IPS-18c (cell line): ENCODE data around the gene ARHGEF19.
A peak's percentile ranks its signal among the peaks of the same experiment; 100 is the strongest.
"Not testable (repeated sequence)": the region's sequence is repeated elsewhere in the genome, so short reads cannot be mapped to it uniquely, and the experiment has no call there.

Experiments used
- H3K4me3 ChIP-seq: 2 replicates; pipeline ENCODE4 v1.7.0; 2013; ENCODE audit warnings: low read depth, mild to moderate bottlenecking, low read length, moderate library complexity; ENCODE audit not compliant: insufficient read depth
- H3K9me3 ChIP-seq: one replicate; pipeline ENCODE4 v1.6.1; 2013; ENCODE audit warnings: mild to moderate bottlenecking, low read length, moderate library complexity; ENCODE audit not compliant: control insufficient read depth, insufficient read depth

ARHGEF19 gene

DNA sequence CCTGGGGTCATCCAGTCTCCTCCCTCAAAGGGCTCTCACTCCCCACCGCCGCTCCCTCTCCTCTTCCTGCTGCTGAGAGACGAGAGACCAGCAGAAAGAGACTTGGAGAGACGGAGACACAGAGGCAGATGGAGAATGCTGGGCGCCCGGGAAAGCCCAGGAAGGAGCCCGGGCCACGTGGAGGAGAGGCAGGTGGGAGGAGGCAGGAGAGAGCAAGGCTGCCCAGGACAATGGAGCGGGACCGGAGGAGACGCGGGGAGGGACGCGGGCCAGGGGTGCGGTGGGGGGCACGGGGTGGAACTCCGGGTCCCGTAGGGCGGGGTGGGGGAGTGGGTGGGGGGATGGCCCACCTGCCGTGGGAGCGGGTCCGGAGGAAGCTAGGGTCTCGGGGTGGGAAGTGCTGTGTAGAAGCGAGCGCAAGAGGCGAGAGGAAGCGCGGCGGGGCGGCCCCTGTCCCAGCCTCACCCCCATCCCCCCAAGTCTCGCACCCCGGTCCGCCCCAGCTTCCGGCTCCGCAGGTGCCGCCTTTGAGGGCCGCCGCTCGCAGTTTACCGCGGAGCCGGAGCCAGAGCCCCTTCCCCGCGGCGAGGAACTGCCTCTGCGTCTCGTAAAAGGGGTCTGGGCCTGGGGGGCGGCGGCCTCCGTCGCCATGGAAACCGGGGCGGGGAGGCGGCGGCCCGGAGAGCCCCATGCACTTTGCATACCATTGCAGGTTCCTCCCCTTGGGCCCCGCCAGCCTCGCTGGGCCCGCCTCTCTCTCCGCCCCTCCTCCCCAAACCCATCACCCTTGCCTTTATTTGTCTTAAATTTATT is 44.9 kb downstream of the ARHGEF19 start:
- Histone ChIP-seq H3K4me3 (peak overlapping the region; percentile 58; the same call in 1 of the 2 replicates), H3K9me3 (no peaks in the 10 kb centered on the region)

DNA sequence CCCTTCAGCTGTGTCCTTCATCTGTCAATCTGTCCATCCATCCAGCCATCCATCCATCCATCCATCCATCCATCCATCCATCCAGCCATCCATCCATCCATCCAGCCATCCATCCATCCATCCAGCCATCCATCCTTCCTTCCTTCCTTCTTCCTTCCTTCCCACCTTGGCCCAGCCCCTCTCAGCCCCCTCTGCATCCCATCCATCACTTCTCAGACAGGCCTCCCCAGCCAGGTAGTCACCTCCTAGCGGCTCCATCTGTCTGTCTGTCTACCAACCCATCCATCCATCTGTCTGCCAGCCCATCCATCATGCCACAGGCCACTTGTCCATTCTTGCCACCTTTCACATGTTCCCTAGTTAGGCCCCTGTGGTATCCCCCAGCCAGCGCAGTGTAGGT is 46.3 kb downstream of the ARHGEF19 start:
- Histone ChIP-seq H3K9me3 (no peaks in the 10 kb centered on the region), H3K4me3 (no peak overlapping the region)

- no peaks in the 10 kb centered on the region for H3K9me3 ChIP-seq
- no peak overlapping the region for H3K4me3 ChIP-seq
Measured at GRCh38 chr1:16165548-16165947, 46.9 kb downstream of the ARHGEF19 start.

DNA sequence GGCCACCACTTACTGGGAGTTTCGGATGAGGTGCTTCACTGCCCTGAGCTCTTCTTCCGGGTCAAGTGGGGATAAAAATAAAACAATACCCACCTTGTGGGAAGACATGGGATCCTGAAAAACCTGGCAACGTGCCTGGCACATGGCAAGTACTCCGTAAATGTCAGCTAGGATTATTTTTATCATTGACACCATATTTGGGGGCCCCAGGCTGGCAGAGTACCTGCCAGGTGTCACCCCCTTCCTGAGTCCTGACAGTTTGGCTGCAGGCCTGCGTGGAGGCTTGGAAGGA is 47.4 kb downstream of the ARHGEF19 start:
- no peak overlapping the region for H3K4me3 ChIP-seq
- no peaks in the 10 kb centered on the region for H3K9me3 ChIP-seq

GRCh38 chr1:16164213-16165072 is 48.0 kb downstream of the ARHGEF19 start:
- H3K4me3 ChIP-seq, result no peak overlapping the region

DNA sequence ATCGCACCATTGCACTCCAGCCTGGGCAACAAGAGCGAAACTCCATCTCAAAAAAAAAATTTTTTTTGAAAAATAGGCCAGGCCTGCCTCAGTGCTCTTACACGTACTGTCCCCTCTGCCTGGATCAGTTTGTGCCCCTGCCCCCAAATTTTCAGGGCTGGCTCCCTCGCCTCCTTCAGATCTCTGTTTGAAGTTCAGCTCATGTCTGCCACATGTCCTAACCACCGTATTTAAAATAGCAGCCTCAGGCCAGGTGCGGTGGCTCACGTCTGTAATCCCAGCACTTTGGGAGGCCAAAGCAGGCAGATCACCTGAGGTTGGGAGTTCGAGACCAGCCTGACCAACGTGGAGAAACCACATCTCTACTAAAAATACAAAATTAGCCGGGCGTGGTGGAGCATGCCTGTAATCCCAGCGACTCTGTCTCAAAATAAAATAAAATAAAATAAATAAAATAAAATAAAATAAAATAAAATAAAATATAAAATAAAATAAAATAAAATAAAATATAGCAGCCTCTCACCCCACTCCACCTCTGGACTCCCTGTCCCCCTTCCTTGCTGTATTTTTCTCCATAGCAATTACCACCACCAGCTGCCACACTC is 48.7 kb downstream of the ARHGEF19 start:
- not testable (repeated sequence) for H3K9me3 ChIP-seq, H3K4me3 ChIP-seq

More at GRCh38 chr1:16164213-16165072, 48.0 kb downstream of the ARHGEF19 start:
- H3K9me3 ChIP-seq, result no peaks in the 10 kb centered on the region

DNA sequence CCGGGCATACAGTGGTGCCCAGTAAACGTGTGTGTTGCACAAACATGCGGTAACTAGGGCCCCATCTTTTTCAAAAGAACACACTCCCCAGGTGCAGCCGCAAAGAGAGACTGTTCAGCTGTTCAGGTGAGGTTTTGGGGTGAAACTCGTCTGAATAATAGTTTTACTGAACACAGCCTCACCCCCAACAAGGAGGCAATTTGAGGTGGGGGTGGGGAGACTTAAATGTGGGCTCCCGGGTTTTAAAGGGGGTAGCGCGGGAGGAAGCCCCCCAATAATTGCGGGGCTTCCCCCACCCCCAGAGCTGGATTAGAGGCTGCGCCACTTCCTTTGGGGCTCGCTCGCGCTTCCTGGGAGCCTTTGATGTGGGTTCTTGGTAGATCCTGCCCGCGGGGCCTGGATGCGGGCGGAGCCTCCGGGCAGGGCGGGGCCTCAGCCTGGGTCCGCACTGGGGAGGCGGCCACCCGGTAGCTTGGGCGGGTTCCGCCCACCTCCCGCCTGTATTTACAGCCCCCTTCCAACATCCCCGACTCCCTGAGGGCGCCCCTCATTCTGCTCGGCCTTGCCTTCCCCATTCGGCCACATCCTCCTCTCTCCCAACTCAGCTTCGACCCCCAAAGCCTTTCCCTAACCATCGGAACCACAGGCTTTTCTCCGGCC is 50.2 kb downstream of the ARHGEF19 start:
- H3K4me3 ChIP-seq, result peak overlapping the region; percentile 20; the same call in 1 of the 2 replicates
- H3K9me3 ChIP-seq, result no peaks in the 10 kb centered on the region

DNA sequence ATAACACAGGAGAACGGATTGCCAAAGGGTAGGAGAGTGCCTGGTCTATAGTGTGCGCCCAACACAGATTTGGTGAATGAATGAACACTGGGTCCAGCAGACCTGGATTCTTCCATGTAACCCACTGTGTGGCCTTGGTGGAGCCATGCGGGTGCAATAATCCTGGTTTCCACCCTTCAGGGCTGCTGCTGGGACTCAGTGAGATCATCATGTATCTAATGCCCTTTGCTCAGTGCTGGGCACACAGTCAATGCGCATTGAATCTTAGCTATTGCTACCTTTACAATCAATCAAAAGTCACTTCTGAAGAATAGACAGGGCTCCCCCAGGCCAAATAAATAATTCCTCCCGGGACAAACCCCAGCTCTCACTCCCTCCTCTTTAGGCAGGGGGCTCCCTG is 50.7 kb downstream of the ARHGEF19 start:
- Histone ChIP-seq H3K9me3 (no peaks in the 10 kb centered on the region), H3K4me3 (no peak overlapping the region)

GRCh38 chr1:16158993-16159831 is 53.2 kb downstream of the ARHGEF19 start:
- no peak overlapping the region for H3K4me3 ChIP-seq
- no peaks in the 10 kb centered on the region for H3K9me3 ChIP-seq

- Histone ChIP-seq H3K9me3 (no peaks in the 10 kb centered on the region), H3K4me3 (no peak overlapping the region)
Measured at GRCh38 chr1:16158025-16158424, 54.4 kb downstream of the ARHGEF19 start.

DNA sequence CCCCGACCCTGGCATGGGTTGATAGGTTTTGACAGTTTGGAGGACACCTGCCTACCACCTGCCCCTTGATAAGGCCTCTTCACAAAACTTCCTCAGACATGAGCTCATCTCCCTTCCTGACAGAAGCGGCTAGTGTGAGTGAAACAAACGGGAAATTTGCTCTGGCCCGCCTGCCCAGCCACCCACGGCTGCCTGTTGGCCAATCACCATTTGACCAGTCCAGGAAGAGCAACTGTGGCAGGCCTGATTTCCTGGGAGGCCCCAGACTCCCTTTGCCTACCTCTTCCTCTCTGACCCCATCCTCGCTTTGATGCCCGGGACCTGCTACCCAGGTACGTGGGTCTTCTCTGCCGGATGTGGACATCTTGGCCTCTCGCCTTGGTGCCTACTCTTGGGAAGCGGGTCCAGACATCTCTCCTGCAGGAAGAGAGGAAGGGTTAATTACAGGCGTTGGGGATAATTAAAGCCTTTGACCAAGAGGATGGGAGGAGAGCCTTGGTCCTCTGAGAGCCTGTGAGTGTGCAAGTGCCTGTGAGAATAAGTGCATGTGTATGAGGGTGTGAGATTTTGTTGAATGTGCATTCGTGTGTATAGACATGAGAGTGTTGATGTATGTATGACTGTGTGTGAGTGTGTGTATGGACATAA is 55.5 kb downstream of the ARHGEF19 start:
- Histone ChIP-seq H3K9me3 (no peaks in the 10 kb centered on the region), H3K4me3 (no peak overlapping the region)

DNA sequence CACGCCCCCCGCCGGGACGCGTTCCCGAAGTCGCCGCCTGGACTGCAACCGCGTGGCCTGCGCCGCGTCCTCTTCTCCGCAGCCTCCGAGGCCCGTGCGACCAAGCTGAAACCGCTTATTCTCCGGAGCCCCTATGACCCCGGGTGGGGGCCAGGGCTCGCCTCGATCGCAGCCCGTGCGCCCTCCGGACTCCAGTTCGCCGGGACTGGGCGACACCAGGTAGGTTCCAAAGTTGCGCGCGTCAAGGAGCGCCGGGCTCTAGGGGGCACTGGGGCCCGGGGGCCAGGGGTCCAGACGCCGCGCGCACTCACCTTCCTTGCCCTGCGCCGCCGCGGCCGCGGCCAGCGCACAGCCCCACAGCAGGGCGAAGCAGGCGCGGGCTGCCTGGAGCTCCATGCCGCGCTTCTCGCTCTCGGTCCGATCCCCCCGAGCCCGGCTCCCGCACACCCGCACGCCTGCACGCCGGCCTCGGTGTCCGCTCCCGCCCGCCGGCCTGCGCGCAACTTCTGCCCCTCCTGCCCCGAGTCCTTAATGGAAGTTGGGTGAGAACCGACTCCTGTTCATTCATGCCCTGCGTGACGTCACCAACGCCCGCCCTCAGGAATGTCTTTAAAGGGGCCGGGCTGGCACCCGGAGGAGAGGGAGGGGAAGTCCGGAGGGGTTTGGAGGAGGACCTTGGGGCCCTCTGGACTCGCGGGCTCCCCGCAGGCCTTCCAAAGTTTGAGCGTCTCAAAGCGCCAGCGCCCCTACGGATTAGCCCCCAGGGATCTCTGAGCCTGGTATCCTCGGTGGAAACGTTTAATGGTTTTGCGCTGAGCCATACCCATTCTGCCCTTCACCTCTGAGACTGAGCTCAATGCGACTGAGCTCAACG is 56.7 kb downstream of the ARHGEF19 start, which contains the start of gene EPHA2:
EPHA2 (minus strand) TSS at position 533 of the 874 bp plus-strand sequence; CDS start at position 396, 137 bp downstream.
- Histone ChIP-seq H3K4me3 (peak within 1 kb of the TSS; percentile 82), H3K9me3 (no peaks in the 10 kb centered on the region)

GRCh38 chr1:16153999-16154673 is 58.3 kb downstream of the ARHGEF19 start:
- Histone ChIP-seq H3K9me3 (no peaks in the 10 kb centered on the region), H3K4me3 (peak overlapping the region; percentile 82)

- peak overlapping the region; percentile 82; the same call in 1 of the 2 replicates for H3K4me3 ChIP-seq
- no peaks in the 10 kb centered on the region for H3K9me3 ChIP-seq
Measured at GRCh38 chr1:16153096-16153998, 59.1 kb downstream of the ARHGEF19 start.
